A673 (cell line): ENCODE data around the gene SMTNL1. TPM values are rescaled to one million over a fixed set of nuclear protein-coding genes. Genes with fewer than 3 reads are reported as not detected.
A peak's percentile ranks its signal among the peaks of the same experiment; 100 is the strongest.

Experiments used
- BruUV-seq: library from RNA; stranded (reverse); fragments of 400-500 nt; replicated peaks from 2 replicates; lab custom pipeline; 2021; lab: Mats Ljungman, UMichigan
- CTCF ChIA-PET: fragments of 300-600 bp; sonication (Branson Sonifier 250); formaldehyde crosslinking; loops from one replicate; lab custom pipeline; 2022; ENCODE audit warnings: antibody characterized with exemption; lab: Charles Lee
- POLR2A ChIA-PET: fragments of 300-600 bp; sonication (Branson Sonifier 250); formaldehyde crosslinking; loops from one replicate; lab custom pipeline; 2022; ENCODE audit warnings: antibody characterized with exemption; ENCODE audit not compliant: low non-redundant PET; lab: Charles Lee
- DNase-seq: peaks from one replicate; pipeline ENCODE4 v3.0.0-alpha.2; 2015; ENCODE audit warnings: low spot score
- H3K27ac ChIP-seq: fragments of 200-600 bp; sonication (generic); 2 replicates; pipeline ENCODE4 v1.5.1; 2016; ENCODE audit warnings: mixed run types, low read depth, mild to moderate bottlenecking, mixed read lengths, antibody characterized with exemption, low read length; ENCODE audit not compliant: poor library complexity, severe bottlenecking
- H3K27me3 ChIP-seq: fragments of 200-600 bp; sonication (generic); replicated peaks from 2 replicates; pipeline ENCODE4 v1.6.1; 2017; ENCODE audit warnings: mixed run types, low read depth, mild to moderate bottlenecking, mixed read lengths, antibody characterized with exemption, low read length; ENCODE audit not compliant: insufficient read depth, poor library complexity
- H3K36me3 ChIP-seq: fragments of 200-600 bp; sonication (generic); 2 replicates; pipeline ENCODE4 v1.6.1; 2016; ENCODE audit warnings: mixed run types, mild to moderate bottlenecking, mixed read lengths, antibody characterized with exemption, low read length; ENCODE audit not compliant: insufficient read depth, poor library complexity, severe bottlenecking
- H3K4me1 ChIP-seq: fragments of 200-600 bp; sonication (generic); 2 replicates; pipeline ENCODE4 v1.6.1; 2017; ENCODE audit warnings: mixed run types, mild to moderate bottlenecking, mixed read lengths, antibody characterized with exemption, low read length; ENCODE audit not compliant: insufficient read depth, poor library complexity, severe bottlenecking
- H3K4me3 ChIP-seq: fragments of 200-600 bp; sonication (generic); 2 replicates; pipeline ENCODE4 v1.5.1; 2016; ENCODE audit warnings: low read depth, mixed run types, mild to moderate bottlenecking, mixed read lengths, low read length; ENCODE audit not compliant: poor library complexity, severe bottlenecking
- H3K9me3 ChIP-seq: fragments of 200-600 bp; sonication (generic); 2 replicates; pipeline ENCODE4 v1.6.1; 2016; ENCODE audit warnings: mixed run types, low read depth, mild to moderate bottlenecking, mixed read lengths, antibody characterized with exemption, low read length; ENCODE audit not compliant: poor library complexity, severe bottlenecking
- EZH2 ChIP-seq: fragments of 200-600 bp; sonication (generic); IDR thresholded peaks from 2 replicates; pipeline ENCODE4 v1.6.1; 2017; ENCODE audit warnings: borderline replicate concordance, low read depth, mild to moderate bottlenecking, mixed read lengths, antibody characterized with exemption, low read length; ENCODE audit not compliant: poor library complexity, severe bottlenecking
- intact Hi-C: fragments of 100-400 bp; cut with micrococcal nuclease; formaldehyde crosslinking; loops from one replicate; pipeline ENCODE4 v1.10.0; 2022; ENCODE audit not compliant: unreplicated experiment
- total RNA-seq: library from RNA; stranded (reverse); gene quantifications from 2 replicates; pipeline ENCODE4 v1.2.3, GENCODE V29; 2021
- TF ChIP-seq, protein P1 (sequence below): fragments of 300-800, 200-600 bp; sonication (generic); conservative IDR thresholded peaks from 2 replicates; pipeline ENCODE4 v1.5.1; 2017; ENCODE audit warnings: low read depth, mild to moderate bottlenecking, antibody characterized with exemption, low read length, moderate library complexity, mixed read lengths

Gene SMTNL1
- total RNA-seq, 1 experiment from 2014 or later: not detected

GRCh38 chr11:57566005-57566904 lies 28.9 kb downstream of the SMTNL1 start:
- DNase-seq: no peak
- no peaks in the 10 kb centered on the region for H3K27me3 ChIP-seq
- no TSS peak for BruUV-seq
- CTCF ChIA-PET: no interaction called here
- TF ChIP-seq EZH2: no peak
- TF ChIP-seq, protein P1, sequence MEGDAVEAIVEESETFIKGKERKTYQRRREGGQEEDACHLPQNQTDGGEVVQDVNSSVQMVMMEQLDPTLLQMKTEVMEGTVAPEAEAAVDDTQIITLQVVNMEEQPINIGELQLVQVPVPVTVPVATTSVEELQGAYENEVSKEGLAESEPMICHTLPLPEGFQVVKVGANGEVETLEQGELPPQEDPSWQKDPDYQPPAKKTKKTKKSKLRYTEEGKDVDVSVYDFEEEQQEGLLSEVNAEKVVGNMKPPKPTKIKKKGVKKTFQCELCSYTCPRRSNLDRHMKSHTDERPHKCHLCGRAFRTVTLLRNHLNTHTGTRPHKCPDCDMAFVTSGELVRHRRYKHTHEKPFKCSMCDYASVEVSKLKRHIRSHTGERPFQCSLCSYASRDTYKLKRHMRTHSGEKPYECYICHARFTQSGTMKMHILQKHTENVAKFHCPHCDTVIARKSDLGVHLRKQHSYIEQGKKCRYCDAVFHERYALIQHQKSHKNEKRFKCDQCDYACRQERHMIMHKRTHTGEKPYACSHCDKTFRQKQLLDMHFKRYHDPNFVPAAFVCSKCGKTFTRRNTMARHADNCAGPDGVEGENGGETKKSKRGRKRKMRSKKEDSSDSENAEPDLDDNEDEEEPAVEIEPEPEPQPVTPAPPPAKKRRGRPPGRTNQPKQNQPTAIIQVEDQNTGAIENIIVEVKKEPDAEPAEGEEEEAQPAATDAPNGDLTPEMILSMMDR: no peak
- no peaks in the 10 kb centered on the region for H3K9me3 ChIP-seq
- intact Hi-C loops: loop anchor here (5.0 to 10.0 kb wide), 2 partner anchors 236 to 949 kb away; no protein-coding TSS in a partner anchor
- H3K36me3 ChIP-seq: no peaks in the 10 kb centered on the region
- H3K27ac ChIP-seq: no peak overlapping the region
- H3K4me1 ChIP-seq: no peaks in the 10 kb centered on the region
- peak overlapping the region; percentile 68 for H3K4me3 ChIP-seq
- POLR2A ChIA-PET: no interaction called here

DNA sequence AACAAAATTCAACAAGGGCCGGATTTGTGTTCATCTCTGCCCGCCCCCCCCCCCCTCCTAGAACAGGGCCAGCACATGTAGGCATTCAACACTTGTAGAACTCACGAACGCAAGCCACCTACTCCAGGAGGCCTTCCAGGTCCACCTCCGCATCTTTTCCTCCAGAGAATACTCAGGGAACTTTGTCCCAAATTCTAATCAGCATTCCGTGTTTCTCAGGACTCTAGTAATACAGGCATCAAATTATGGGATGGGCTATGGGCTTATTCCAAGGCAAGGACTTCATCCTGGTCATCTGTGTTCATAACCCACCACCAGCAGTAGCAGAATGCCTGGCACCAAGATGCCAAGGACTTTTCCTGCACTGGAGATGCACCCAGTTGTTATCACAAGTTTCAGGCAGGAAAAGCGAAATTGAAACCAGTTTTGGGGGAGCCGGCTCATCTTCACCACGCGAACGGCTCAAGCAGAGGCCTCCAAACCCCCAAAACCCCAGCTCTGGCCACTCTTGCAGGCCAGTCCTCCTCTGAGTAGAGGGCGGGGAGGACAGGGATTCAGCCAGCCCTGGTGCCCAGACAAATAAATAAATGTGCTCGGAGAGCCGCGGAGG lies 29.6 kb downstream of the SMTNL1 start:
- H3K4me1 ChIP-seq: no peaks in the 10 kb centered on the region
- BruUV-seq: no TSS peak
- intact Hi-C loops: loop anchor here (5.0 to 10.0 kb wide), 2 partner anchors 235 to 948 kb away; no protein-coding TSS in a partner anchor
- no peaks in the 10 kb centered on the region for H3K9me3 ChIP-seq
- TF ChIP-seq EZH2: no peak
- TF ChIP-seq, protein P1: no peak
- H3K36me3 ChIP-seq: no peaks in the 10 kb centered on the region
- no peaks in the 10 kb centered on the region for H3K27me3 ChIP-seq
- peak overlapping the region; percentile 68 for H3K4me3 ChIP-seq
- ChIA-PET POLR2A (interaction anchor here (1.0 kb wide), 1 partner anchor 74 kb away, joined by 11 read pairs; no protein-coding TSS in a partner anchor), CTCF (interaction anchor here (1.4 to 2.3 kb wide), 3 partner anchors 12 to 77 kb away, joined by 4 to 50 read pairs (median 16); no protein-coding TSS in a partner anchor)
- peak; percentile 12 for DNase-seq
- H3K27ac ChIP-seq: peak overlapping the region; percentile 18

- Histone ChIP-seq H3K4me3 (peak within 1 kb of the TSS; percentile 68), H3K4me1 (no peaks in the 10 kb centered on the region), H3K27ac (peak within 1 kb of the TSS; percentile 68), H3K36me3 (no peaks in the 10 kb centered on the region), H3K9me3 (no peaks in the 10 kb centered on the region), H3K27me3 (no peaks in the 10 kb centered on the region)
- intact Hi-C loops: loop anchor here (1.0 to 10.0 kb wide), 3 partner anchors 74 to 947 kb away; no protein-coding TSS in a partner anchor
- POLR2A ChIA-PET: interaction anchor here (1.0 kb wide), 2 partner anchors 73 to 80 kb away, joined by 5 to 11 read pairs; no protein-coding TSS in a partner anchor
- DNase-seq: peak; percentile 68
- TF ChIP-seq, protein P1: peak; percentile 98
- TF ChIP-seq EZH2: no peak
- CTCF ChIA-PET: interaction anchor here (0.6 to 2.3 kb wide), 5 partner anchors 11 to 233 kb away, joined by 4 to 50 read pairs (median 5); no protein-coding TSS in a partner anchor
- BruUV-seq: no TSS peak
These were observed 30.3 kb downstream of the SMTNL1 start, which contains the start of gene UBE2L6 for GRCh38 chr11:57567515-57568329. UBE2L6 (minus strand) TSS chr11:57567672; CDS start chr11:57567611, 61 bp downstream.
